Fibroblast of skin of abdomen (primary cell): Measurements from ENCODE around the gene KIRREL3.
A peak's percentile ranks its signal among the peaks of the same experiment; 100 is the strongest.

ENCODE experiments used
- DNase-seq: peaks from one replicate; pipeline ENCODE4 v3.0.0-alpha.2; 2013

The KIRREL3 gene

DNA sequence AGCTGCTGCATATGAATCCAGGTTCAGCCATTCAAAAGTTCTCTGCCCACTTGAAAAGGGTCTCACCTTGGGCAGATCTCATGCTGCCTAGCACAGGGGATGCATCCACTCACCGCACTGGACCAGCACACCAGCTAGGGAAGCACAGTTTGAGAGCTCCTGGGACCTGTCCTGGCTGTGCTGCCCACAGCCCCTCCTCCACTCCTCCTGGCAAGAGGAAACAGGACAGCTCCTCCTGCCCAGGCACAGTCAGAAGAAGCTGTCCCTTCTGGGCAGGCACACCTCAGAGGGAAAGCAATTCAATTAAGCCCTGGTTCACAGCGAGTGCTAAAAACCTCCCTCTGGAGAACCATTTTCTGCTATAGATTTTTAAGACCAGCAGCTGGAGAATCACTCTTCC is 498.4 kb downstream of the KIRREL3 start:
- DNase-seq: no peak

- DNase-seq: no peak
These were observed 498.9 kb downstream of the KIRREL3 start for GRCh38 chr11:126501641-126502040.

GRCh38 chr11:126500981-126501380 is 499.6 kb downstream of the KIRREL3 start:
- no peak for DNase-seq

DNA sequence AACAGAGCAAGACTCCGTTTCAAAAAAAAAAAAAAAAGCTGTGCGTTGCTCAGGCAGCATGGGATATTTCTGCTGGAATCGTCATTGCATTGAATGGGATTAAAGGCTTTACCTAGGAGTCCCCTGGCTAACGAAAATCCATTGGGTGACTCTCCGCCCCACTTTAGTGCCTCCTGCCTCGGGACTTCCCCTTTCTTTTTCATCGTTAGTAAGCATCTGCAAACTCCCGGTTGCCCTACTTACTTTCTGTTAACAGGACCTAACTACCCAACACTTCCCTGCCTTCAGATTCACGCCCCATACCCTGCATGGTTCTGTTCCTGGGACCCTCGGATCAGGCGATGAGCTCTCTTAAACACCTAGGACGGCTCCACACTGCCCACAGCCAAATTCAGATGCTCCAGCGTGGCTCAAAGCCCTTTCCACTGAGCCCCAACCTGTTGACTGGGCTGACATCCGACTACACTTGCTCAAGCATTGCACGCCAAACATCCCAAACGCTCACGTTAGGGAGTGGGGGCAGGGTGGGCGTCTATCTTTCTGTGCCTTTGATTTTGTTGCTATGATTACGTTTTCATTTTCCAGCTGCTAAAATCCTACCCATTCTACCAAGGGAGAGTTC is 501.3 kb downstream of the KIRREL3 start:
- DNase-seq: no peak

GRCh38 chr11:126498281-126498680 is 502.3 kb downstream of the KIRREL3 start:
- DNase-seq: no peak

DNA sequence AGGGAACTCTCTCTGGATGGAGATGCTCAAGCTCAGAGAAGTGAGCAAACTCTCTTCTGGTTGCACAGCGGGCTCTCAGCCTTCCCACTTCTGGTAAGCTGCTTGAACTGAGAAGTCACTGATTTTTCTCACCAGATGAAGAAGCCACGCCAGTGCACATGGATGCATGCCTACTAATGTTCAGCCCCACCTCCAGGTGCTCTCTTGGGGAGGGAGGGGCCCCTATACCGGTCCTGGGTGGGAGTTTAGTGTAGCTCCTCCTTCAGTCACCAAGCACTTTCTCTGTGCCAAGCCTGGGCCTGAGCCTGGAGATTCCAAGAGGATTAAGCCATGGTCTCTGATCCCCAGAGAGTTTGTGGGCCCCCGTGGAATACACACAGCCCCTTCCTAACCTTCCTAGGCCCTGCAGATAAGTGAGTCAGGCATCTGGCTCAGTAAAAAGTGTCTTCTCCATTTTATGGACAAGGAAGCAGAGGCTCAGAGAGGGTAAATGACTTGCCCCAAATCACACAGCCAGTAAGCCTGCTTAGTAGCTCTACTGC is 502.9 kb downstream of the KIRREL3 start:
- DNase-seq: no peak

DNA sequence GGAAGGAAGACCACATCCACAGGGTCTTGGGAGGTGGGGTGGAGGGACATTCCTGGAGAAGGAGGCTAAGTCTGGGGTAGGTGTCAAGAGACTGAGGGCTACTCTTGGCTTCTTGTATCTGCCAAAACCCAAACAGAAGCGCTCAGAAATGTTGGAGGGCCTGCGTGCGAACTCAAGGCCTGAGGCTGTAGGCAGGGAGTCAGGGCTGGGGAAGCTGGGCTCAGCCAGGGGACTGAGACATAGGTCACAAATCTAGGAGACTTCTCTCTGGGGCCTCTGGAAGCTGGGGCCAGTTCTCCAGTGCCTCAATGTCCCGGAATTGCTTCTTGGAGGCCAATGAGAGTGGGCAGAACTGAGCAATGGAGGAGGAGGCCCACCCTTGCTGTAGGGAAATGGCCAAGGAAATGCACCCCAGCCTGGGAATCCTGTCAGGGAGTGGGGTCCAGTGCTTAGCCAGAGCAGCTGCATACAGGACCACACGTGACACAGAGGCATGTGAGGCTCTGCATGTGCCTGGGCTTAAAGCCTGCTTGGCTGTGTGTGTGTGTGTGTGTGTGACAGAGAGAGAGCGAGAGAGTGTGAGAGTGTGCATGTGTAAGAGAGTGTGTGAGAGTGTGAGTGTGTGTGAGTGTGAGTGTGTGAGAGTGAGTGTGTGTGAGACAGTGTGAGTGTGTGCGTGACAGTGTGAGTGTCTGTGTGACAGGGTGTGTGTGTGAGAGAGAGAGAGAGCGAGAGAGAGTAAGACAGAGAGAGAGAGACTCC is 503.8 kb downstream of the KIRREL3 start:
- DNase-seq: no peak

- DNase-seq: no peak
These were observed 505.0 kb downstream of the KIRREL3 start for GRCh38 chr11:126495281-126496220.

GRCh38 chr11:126494831-126495230 is 505.7 kb downstream of the KIRREL3 start:
- DNase-seq: no peak

GRCh38 chr11:126492331-126493082 is 508.1 kb downstream of the KIRREL3 start:
- DNase-seq: no peak

DNA sequence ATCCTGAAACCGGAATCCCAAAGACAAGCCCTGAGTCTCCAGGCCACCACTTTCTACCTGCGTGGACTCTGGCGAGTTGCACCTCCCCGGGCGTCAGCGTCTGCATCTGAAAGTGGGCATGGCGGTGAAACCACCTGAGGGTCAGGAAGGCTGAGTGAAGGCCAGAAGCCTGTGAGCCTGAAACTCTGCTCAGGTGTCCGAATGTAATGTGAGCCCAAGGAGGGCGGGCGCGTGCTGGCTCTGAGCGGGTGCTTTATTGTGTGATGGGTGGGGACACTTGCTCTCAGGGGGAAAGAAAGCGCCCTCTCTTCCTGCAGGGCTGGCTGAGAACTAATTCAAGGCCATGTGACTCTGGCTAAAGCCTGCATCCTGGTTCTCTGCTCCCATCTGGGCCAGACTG is 509.5 kb downstream of the KIRREL3 start:
- DNase-seq: no peak

DNA sequence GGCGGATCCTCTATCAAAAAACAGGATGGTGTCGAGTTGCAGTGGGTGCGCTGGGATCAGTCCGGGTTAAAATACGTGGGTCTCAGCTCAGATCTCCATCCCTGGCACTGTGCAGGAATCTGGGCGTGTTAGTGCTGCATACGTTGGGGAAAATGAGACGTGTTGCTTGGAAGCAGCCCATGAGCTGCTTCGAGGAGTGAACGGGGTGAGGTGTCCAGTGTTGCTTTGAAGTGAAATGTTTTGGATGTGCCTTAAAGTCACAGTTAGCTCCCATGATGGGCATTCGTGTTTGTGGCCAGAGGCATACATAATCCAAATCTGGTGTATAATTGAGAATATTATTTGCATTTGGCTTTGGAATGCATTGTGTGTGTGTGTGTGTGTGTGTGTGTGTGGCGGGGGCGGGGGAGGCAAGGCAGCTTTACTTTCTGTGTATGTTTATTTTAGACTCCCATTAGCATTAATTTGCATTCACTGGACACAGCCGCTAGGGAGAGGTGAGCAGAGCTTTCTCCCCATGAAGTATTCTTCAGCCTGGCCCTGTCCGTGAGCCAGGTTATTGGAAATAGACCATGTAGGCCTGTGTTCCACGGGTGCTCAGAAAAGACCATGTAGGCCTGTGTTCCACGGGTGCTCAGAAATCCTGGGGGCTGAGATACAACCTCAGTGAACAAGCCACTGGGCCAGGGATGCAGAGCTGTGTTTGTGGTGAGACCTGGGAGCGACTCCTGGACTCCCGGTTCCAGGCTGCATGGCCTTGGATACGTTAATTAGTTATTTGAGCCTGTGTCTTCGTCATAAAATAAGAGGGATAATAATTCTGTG is 510.5 kb downstream of the KIRREL3 start:
- DNase-seq: no peak

GRCh38 chr11:126488591-126489370 is 511.8 kb downstream of the KIRREL3 start:
- no peak for DNase-seq

- DNase-seq: no peak
These were observed 512.9 kb downstream of the KIRREL3 start for GRCh38 chr11:126487711-126488110.

GRCh38 chr11:126485986-126486635 is 514.5 kb downstream of the KIRREL3 start:
- no peak for DNase-seq

- peak; percentile 63 for DNase-seq
These were observed 515.4 kb downstream of the KIRREL3 start for GRCh38 chr11:126485021-126485792.

GRCh38 chr11:126484266-126484665 is 516.3 kb downstream of the KIRREL3 start:
- peak; percentile 82 for DNase-seq

- no peak for DNase-seq
These were observed 516.9 kb downstream of the KIRREL3 start for GRCh38 chr11:126483621-126484195.
